GM23338 (cell line): ENCODE measurements around the gene TAAR2. TPM values are rescaled to one million over a fixed set of nuclear protein-coding genes. Genes with fewer than 3 reads are reported as not detected.

Experiments
- ATAC-seq: fragments of 200-7000 bp; cut with Tn5 transposase; 3 replicates; pipeline ENCODE4 v1.9.1; 2020
- DNase-seq: peaks from one replicate; pipeline ENCODE4 v3.0.0-alpha.2; 2015; ENCODE audit warnings: low spot score
- H2AFZ ChIP-seq: fragments of 200-600 bp; sonication (generic); 2 replicates; pipeline ENCODE4 v1.8.0; 2016; ENCODE audit warnings: antibody characterized with exemption, mild to moderate bottlenecking, moderate library complexity
- H3F3A ChIP-seq: fragments of 200-600 bp; sonication (generic); replicated peaks from 2 replicates; pipeline ENCODE4 v1.8.0; 2017; ENCODE audit warnings: antibody characterized with exemption, mixed run types, low read depth
- H3K27ac ChIP-seq: fragments of 200-600 bp; sonication (generic); 2 replicates; pipeline ENCODE4 v1.6.1; 2016; ENCODE audit warnings: low read depth
- H3K27me3 ChIP-seq: fragments of 200-600 bp; sonication (generic); 2 replicates; pipeline ENCODE4 v1.8.0; 2016; ENCODE audit warnings: mild to moderate bottlenecking, mixed run types, moderate library complexity; ENCODE audit not compliant: insufficient read depth
- H3K36me3 ChIP-seq: fragments of 200-600 bp; sonication (generic); 2 replicates; pipeline ENCODE4 v1.8.0; 2016; ENCODE audit warnings: mild to moderate bottlenecking; ENCODE audit not compliant: insufficient read depth
- H3K4me1 ChIP-seq: fragments of 200-600 bp; sonication (generic); 2 replicates; pipeline ENCODE4 v1.8.0; 2016; ENCODE audit warnings: mild to moderate bottlenecking, moderate library complexity; ENCODE audit not compliant: insufficient read depth
- H3K4me2 ChIP-seq: fragments of 200-600 bp; sonication (generic); 2 replicates; pipeline ENCODE4 v1.7.1; 2017; ENCODE audit warnings: mixed run types
- H3K4me3 ChIP-seq: fragments of 200-600 bp; sonication (generic); 2 replicates; pipeline ENCODE4 v1.6.1; 2016; ENCODE audit warnings: mixed run types
- H3K79me2 ChIP-seq: fragments of 200-600 bp; sonication (generic); replicated peaks from 2 replicates; pipeline ENCODE4 v1.8.0; 2017; ENCODE audit warnings: mild to moderate bottlenecking; ENCODE audit not compliant: insufficient read depth
- H3K9me2 ChIP-seq: fragments of 200-600 bp; sonication (generic); 2 replicates; pipeline ENCODE4 v1.8.0; 2017; ENCODE audit not compliant: insufficient read depth
- H4K20me1 ChIP-seq: fragments of 200-600 bp; sonication (generic); replicated peaks from 2 replicates; pipeline ENCODE4 v1.8.0; 2017; ENCODE audit warnings: mild to moderate bottlenecking; ENCODE audit not compliant: insufficient read depth
- H3K27ac Mint-ChIP-seq: 2 replicates; pipeline ENCODE4 v1.8.0; 2020; ENCODE audit warnings: inconsistent platforms, mild to moderate bottlenecking, moderate library complexity, mixed read lengths
- H3K27me3 Mint-ChIP-seq: 3 replicates; pipeline ENCODE4 v1.8.0; 2022; ENCODE audit warnings: low read depth, mild to moderate bottlenecking, moderate library complexity, mixed read lengths, inconsistent platforms; ENCODE audit not compliant: insufficient read depth, poor library complexity
- H3K36me3 Mint-ChIP-seq: 3 replicates; pipeline ENCODE4 v1.8.0; 2021; ENCODE audit warnings: low read depth, mild to moderate bottlenecking, inconsistent platforms, moderate library complexity, mixed read lengths
- H3K4me1 Mint-ChIP-seq: 3 replicates; pipeline ENCODE4 v1.8.0; 2020; ENCODE audit warnings: mild to moderate bottlenecking, inconsistent platforms, mixed read lengths
- H3K4me3 Mint-ChIP-seq: 3 replicates; pipeline ENCODE4 v1.8.0; 2021; ENCODE audit warnings: moderate library complexity, mild to moderate bottlenecking, inconsistent platforms, mixed read lengths
- H3K9me3 Mint-ChIP-seq: 3 replicates; pipeline ENCODE4 v1.8.0; 2020; ENCODE audit warnings: moderate library complexity, mild to moderate bottlenecking, inconsistent platforms, mixed read lengths
- CREB1 ChIP-seq: fragments of 250-450 bp; sonication (Bioruptor Pico); IDR thresholded peaks from 2 replicates; pipeline ENCODE4 v1.5.0; 2020; ENCODE audit warnings: low read depth, mild to moderate bottlenecking, moderate library complexity
- CTCF ChIP-seq, 2 experiments: fragments of 200-600 bp in 1 of 2; sonication (generic) in 1 of 2; conservative IDR thresholded peaks; 2 replicates each; pipeline versions ENCODE4 v1.5.1 to v1.6.1; 2016 to 2017; ENCODE audit warnings: antibody characterized with exemption in 2 of 2, low read depth in 2 of 2, mild to moderate bottlenecking in 2 of 2, moderate library complexity in 1 of 2
- ZNF114 ChIP-seq: fragments of 250-450 bp; sonication (Bioruptor Pico); IDR thresholded peaks from 2 replicates; pipeline ENCODE4 v1.5.0; 2020; ENCODE audit warnings: mild to moderate bottlenecking, moderate library complexity
- ZNF331 ChIP-seq: fragments of 250-450 bp; sonication (Bioruptor Pico); IDR thresholded peaks from 2 replicates; pipeline ENCODE4 v1.5.0; 2020; ENCODE audit warnings: low read depth, mild to moderate bottlenecking, moderate library complexity
- ZNF462 ChIP-seq: fragments of 250-450 bp; sonication (Bioruptor Pico); IDR thresholded peaks from 2 replicates; pipeline ENCODE4 v1.5.0; 2020; ENCODE audit warnings: mild to moderate bottlenecking, moderate library complexity
- polyA plus RNA-seq: library from polyadenylated mRNA; unstranded; fragments of >200 nt; fragmentation: Nextera tagmentation; extraction: Ambion mirVana; gene quantifications from 2 replicates; pipeline ENCODE4 v1.2.1, GENCODE V29; 2016
- total RNA-seq: library from RNA; depleted of rRNA; stranded (reverse); fragments of >200 nt; shearing (Covaris generic); gene quantifications from 2 replicates; pipeline ENCODE4 v1.2.3, GENCODE V29; 2014

Gene TAAR2
- total and polyA plus RNA-seq, 2 experiments from 2014 or later, result not detected

GRCh38 chr6:132663661-132664060 lies 39.6 kb upstream of the TAAR2 start:
- no peak for TF ChIP-seq ZNF114 (CRISPR knock-in tag)
- no peak for TF ChIP-seq CTCF (conservative IDR thresholded peaks at IDR 0.05; ENCODE audit: low read depth in 2 of 2)
- no peak for TF ChIP-seq ZNF462
- no peak for TF ChIP-seq CREB1
- no peak for TF ChIP-seq ZNF331 (CRISPR knock-in tag)
- Histone ChIP-seq H3K9me2 (peaks cover 3% of the 10 kb centered on the region; the same call in 1 of the 2 replicates), H4K20me1 (no peaks in the 10 kb centered on the region), H3K4me2 (no peak overlapping the region), H3F3A (no peaks in the 10 kb centered on the region), H3K27me3 (no peaks in the 10 kb centered on the region), H3K36me3 (peaks cover 4% of the 10 kb centered on the region), H2AFZ (no peak overlapping the region), H3K27ac (no peak overlapping the region), H3K4me3 (no peak overlapping the region), H3K4me1 (peaks cover 8% of the 10 kb centered on the region), H3K79me2 (no peaks in the 10 kb centered on the region)
- H3K36me3 Mint-ChIP-seq, result peaks cover 20% of the 10 kb centered on the region
- no peak overlapping the region for H3K4me3 Mint-ChIP-seq
- no peak overlapping the region for H3K27ac Mint-ChIP-seq
- no peak for DNase-seq
- H3K27me3 Mint-ChIP-seq, result no peaks in the 10 kb centered on the region
- ATAC-seq, result no peak
- H3K9me3 Mint-ChIP-seq, result peaks cover 12% of the 10 kb centered on the region; the same call in 2 of the 3 replicates
- peaks cover 15% of the 10 kb centered on the region for H3K4me1 Mint-ChIP-seq
